G401.6 (cell line): Measurements from ENCODE around the gene HNRNPUL1.
"Not testable (repeated sequence)": the region's sequence is repeated elsewhere in the genome, so short reads cannot be mapped to it uniquely, and the experiment has no call there.

Experiments used
- FAIRE-seq: peaks from 2 replicates; lab custom pipeline; 2012; peaks lifted over from hg19 to GRCh38; lab: Jason Lieb, UNC

Gene HNRNPUL1

DNA sequence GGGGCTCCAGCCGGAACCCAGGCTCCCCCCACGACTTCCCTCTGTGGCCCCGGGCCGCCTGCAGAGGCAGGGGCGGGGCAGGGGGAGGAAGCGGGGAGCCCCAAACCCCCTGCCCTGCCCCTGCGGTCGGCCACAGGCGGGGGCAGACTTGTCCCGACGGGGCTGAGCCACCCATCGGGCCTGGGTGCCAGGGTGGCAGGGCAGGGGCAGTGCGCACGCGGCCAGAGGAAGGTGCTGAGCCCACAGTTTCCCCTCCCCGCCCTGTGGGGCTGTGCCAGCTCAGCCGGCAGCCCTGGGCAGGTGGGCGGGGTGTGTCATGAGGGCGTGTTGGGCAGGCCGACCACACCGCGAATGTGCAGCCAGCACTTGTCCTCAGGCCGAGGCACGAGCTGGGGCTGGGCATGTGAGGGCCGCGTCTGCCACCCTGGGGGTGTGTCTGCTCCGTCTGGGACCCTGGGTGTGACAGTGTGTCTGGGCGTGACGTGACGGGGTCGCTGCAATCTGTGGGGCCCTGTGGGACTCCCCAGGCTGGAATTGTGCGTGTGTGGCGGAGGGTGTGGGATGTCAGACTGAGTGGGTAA is 63.5 kb downstream of the HNRNPUL1 start:
- no peak for FAIRE-seq

DNA sequence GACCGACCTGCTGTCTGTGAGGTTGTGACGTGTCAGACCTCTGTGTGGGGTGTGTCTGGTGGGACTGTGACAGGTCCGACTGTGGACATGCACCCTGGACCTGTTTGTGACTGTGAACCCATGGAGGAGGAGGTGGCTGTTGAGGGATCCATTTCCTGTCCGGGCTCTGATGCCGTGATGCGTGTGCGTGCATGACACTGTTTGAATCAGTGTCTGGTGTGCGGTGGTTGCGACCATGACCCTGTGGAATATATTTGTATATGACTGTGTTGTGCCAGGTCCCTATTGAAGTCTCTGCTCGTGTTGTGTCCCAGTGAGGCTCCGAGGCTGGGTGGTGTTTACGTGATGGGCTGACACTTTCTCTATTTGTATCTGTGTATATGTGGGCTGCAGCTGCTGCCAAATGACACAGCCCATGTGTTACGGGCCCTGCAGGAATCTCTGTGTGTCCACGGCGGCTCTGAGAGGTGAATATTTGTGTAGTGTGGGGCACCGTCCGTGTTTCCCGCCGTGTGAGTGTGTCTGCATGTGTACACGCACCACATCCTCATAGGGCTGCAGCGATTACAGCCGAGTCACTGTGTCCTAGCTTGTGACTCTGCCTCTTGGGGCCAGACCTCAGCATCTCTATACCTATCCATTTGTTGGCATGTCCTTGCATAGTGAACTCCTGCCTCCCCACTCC is 64.1 kb downstream of the HNRNPUL1 start:
- no peak for FAIRE-seq

DNA sequence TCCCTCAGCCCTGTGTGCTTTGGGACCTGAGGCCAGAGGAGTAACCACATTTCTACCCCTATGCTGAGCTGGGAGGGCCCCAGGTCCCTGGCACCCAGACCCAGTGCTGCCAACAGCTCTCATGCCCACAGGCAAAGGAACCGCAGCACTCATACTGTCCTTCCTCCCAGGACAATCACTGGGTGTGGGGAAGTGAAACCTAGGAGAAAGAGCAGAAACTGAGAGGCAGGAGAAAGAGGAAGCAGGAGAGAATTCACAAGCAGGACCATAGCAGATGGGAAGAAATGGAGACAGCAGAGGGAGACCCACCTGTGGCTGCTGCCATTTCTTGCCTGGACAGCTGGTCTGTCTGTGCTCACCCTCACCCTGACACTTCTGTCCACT is 64.7 kb downstream of the HNRNPUL1 start:
- no peak for FAIRE-seq

DNA sequence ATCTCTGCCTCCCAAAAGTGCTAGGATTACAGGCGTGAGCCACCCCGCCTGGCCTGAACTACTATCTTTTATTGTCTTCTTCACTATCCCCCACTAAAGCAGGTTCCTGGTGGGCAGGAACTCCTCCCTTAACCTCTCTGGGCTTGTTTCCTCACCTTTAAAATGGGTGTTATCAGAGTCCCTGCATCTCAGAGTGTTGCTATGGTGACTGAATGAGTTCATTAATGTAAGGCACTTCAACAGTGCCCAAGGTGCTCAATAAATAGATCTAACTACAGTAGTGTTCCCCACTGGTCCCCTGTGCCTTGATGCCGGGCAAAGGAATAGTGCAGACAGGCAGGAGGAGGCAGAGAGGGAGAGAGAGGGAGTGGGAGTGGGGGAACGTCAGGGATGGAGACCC is 66.3 kb downstream of the HNRNPUL1 start:
- FAIRE-seq: no peak

DNA sequence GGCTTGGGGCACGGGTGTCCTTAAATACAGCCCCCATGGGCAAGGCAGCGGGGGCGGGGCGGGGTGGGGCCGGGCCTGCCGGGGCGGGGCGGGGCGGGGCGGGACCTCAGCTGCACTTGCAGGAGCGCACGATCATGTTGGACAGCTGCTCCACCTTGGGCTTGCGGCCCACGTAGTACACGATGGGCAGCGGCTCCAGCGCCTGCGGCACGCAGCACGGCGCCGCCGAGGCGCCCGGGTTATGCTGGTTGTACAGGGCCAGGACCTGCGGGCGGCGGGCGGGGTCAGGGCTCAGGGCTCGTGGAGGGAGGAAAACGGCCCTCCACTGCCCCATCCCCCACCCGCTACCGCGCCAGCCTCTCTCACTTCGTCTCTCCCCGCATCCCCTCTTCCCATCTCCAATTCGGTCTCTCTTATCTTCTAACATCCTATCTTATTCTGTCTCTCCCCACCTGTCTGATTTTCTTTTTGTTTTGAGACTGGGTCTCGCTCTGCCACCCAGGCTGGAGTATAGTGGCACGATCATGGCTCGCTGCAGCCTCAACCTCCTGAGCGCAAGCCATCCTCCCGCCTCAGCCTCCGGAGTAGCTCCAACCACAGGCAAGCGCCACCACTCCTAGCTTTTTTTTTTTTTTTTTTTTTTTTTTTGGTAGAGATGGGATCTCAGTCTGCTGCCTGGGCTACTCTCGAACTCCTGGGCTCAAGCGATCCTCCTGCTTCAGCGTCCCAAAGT is 66.9 kb downstream of the HNRNPUL1 start:
- no peak for FAIRE-seq

DNA sequence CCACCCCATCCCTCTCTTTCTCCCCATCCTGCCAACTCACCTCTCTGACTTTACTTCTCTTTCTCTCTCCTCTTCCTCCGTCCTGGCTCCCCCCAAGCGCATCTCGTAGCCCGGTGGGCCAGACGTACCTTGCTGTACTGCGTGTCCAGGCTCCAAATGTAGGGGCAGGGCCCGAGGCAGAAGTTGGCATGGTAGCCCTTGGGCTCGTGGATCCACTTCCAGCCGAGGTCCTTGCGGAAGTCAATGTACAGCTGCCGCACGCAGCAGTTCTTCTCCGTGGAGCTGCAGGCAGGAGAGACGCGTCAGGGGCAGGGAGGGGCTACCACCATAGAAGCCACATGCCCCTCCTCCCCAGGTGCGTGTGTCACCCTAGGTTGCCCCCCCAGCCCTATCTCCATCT is 67.8 kb downstream of the HNRNPUL1 start:
- FAIRE-seq: no peak

DNA sequence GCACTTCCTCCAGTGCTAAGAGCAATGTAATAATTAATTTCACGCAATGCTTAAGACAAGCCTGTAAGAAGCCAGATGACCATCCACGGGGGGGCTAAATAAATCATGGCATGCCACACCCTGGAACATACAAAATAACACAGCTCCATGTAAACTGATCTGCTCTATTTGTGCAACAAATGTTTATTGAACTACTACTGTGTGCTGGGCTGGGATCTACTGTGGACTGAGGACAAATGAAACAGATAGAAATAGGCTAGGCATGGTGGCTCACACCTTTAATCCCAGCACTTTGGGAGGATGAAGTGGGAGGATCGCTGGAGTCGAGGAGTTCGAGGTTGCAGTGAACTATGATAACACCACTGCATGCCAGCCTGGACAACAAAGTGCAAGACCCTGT is 68.3 kb downstream of the HNRNPUL1 start:
- no peak for FAIRE-seq

DNA sequence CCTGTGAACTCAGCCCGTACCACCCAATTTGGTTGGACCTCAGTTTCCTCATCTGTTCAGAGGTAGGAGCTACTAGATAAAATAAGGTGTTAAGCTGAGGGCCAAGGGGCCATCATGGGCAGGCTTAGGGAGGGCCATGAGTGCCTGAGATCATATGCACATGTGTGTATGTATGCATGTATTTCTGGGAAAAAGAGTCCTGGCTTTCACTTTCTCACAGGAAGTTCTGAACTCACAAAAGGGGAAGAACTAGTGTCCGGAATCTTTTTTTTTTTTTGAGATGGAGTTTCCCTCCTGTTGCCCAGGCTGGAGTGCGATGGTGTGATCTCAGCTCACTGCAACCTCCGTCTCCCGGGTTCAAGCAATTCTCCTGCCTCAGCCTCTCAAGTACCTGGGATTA is 70.6 kb downstream of the HNRNPUL1 start:
- FAIRE-seq: no peak

DNA sequence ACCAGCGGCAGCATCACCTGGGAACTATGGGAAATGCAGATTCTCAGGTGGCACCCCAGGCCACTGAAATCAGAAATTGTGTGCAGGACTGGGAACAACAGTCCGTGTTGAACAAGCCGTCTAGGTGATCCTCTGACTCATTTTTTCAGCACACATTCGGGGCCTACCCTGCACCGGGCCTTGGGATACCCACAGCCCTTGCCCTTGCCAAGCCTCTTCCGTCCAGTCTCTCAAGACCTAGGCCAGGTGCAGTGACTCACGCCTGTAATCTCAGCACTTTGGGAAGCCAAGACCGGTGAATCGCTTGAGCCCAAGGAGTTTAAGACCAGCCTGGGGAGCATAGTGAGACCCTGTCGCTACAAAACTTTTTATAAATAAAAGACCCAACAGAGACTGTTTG is 71.3 kb downstream of the HNRNPUL1 start:
- no peak for FAIRE-seq

DNA sequence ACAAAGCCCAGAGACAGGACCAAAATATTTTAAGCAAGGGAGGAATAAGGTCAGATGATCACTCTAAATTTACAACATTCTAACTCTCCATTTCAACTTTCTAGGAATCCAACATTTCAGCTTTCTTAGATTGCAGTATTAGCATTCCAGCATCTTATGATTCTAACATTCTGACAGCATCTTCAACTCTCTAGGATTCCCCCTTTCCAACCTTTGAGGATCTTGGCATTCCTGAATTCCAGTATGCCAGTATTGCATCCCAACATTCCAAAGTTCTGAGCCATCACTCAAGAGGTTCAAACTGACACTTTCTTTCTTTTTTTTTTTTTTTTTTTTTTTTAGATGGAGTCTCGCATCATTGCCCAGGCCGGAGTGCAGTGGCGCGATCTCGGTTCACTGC is 75.8 kb downstream of the HNRNPUL1 start:
- no peak for FAIRE-seq

DNA sequence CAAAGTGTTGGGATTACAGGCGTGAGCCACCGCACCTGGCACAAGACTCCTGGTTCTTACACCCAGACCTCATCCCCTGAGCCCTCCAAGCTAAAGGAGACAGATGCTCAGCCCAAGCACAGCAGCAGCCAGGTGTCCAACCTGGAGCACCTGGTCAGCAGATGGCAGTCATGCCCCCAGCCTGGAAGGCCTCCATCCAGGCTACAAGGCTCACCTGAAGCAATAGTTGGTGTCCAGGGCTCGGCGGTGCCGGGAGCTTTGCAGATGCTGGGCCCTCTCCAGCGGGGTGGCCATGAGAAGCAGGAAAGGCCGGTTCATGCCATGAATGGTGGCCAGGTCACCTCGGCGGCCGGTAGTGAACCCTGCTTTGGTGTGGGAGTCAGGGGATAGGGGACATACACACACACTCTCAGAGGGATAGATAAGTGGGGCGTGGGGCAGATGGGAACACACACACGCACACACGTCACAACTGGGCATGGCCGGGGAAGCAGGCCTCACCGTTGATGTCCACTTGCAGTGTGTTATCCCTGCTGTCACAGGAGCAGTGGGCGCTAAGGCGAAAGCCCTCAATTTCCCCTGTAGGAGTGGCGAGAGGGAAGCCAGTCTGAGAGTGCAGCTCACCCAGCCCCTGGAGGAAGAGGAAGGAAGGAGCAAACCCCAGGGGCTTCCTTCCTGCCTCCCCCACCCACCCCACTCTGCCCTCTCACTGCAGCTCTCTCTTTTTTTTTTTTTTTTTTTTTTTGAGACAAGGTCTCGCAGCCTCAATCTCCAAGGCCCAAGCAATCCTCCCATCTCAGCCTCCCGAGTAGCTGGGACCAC is 77.7 kb downstream of the HNRNPUL1 start:
- FAIRE-seq: no peak

DNA sequence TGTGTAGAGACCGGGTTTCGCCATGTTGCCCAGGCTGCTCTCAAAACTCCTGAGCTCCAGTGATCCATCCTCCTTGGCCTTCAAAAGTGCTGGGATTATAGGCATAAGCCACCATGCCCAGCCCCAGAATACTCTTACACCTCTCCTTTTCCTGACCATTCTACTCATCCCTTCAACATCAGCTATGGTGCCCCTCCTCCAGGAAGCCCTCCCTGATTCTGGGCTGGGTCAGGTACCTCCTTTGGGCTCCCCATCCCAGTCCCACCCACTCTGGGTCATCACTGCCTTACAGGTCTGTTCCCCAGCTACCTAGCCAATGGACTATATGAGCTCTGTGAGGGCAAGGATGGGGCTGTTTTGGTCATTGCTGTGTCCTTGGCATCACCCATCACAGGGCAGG is 80.0 kb downstream of the HNRNPUL1 start:
- FAIRE-seq: no peak

DNA sequence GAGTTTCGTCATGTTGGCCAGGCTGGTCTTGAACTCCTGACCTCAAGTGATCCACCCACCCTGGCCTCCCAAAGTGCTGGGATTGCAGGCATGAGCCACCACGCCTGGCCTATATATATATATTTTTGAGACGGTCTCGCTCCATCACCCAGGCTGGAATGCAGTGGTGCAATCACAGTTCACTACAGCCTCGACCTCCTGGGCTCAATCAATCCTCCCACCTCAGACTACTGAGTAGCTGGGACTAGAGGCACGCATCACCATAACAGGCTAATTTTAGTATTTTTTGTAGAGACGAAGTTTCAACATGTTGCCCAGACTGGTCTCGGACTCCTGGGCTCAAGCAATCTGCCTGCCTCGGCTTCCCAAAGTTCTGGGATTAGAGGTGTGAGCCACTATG is 82.7 kb downstream of the HNRNPUL1 start:
- FAIRE-seq: not testable (repeated sequence)

DNA sequence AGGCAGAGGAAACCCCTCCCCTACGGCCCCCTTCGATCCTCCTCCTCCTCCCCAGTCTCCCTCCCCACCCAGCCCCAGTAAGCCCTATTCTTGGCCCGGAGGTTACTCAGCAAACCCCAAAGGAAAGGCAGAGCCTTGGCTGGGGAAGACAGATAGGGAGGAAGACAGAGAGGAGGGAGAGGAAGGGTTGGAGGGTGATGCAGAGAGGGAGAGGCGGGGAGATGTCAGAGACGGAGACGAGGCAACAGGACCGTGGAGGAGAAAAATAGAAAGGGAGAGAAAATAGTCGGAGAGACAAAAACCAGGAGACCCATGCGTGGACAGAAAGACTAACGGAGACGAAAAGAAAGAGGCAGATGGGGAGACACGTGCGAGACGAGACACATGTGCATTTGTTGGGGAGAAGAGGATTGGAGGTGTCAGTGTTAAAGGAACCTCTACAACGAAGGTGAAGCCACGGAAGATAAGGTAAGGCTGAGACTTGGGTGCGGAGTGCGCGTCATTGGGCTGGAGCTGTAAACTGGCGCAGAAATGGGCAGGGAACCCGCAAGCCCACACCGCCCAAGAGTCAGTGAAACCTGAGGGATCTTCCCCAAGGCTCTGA is 86.7 kb downstream of the HNRNPUL1 start:
- no peak for FAIRE-seq

DNA sequence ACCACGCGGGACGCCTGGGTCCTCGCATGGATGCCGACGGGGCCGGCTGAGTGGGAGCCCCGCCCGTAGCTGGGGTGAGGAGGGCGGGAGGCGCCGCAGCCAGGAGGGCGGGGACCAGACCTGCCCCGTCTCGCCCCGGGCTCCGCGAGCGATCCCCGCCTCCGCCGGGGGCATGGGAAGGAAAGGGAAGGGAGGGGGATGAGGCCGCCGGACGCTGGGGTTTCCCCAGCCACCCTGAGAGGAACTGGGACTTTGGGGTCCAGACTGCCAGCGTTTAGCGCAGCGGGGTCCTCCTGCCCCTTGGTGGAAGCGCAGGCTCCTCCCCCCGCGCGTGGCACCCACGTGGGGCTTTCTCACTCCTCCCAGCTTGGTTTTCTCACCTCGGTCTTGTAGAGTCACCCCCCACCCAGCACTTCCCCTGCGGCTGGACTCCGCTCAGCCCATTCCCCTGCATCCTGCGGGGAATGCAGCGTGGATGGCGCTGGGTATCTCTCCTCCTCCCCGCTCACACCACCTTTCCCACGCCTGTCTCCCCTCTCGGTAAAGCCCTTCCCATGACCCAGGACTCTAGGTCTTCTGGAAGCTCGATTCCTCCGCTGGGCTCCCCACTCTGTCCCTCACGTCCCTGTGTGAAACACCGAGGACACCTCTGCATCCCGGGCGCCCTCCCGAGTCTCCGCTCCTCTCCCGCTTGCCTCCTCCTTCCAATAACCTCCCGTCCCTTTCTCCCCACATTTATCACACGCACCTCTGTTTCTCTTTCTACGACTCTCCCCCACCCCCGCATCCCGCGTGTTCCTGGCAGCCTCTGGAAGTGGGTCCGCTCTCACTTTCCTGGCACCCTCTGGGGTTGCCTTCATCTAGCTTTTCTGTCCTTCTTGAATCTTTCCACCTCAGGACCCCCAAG is 87.4 kb downstream of the HNRNPUL1 start:
- no peak for FAIRE-seq

DNA sequence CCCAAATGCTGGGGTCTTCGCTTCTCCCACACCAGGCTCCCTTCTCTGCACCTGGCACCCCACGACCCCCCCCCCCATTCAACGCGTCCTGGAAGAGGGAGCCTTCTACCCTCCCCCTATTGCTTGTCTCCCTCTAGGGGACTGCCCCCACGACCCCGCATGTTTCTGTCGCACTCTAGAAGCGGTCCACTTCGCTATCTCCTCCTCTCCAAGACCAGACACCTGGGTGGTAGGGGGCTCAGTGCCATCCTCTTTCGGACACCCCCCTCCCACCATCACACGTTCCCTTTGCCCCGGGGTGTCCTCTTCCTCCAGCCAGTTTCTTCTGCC is 88.1 kb downstream of the HNRNPUL1 start:
- no peak for FAIRE-seq

DNA sequence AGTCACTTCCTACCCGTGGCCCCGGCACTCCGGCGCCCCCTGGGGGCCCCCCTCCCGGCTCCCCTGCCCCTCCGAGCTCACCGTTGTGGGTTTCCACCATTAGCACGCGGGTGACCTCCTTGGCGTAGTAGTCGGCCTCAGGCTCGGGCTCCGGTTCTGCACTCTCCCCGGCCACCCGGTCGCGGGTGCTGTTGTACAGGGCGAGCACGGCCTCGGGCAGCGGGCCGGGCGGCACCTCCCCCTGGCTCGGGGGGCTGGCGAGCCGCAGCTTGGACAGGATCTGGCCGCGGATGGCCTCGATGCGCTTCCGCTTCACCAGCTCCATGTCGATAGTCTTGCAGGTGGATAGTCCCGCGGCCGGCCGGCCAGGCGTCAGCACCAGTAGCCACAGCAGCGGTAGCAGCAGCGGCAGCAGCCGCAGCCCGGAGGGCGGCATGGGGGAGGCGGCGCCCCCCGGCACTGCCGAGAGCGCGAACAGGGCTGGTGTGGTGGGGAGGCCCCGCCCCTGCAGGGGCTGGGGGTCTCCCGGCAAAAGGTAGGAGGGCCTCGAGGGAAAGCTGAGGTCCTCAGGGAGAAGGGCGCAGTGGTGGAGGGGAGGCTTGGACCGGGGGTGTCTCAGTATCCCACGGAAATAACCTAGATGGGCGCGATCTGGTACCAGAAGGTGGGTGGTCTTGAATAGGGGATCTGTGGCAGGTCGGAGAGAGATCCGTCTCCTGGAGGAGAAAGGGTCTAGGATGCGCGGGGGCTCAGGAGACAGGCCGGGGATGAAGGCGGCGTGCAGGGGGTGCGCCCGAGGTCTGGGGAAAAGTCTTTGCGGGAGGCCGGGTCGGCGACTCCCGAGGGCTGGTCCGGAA is 88.7 kb downstream of the HNRNPUL1 start:
- FAIRE-seq: no peak

DNA sequence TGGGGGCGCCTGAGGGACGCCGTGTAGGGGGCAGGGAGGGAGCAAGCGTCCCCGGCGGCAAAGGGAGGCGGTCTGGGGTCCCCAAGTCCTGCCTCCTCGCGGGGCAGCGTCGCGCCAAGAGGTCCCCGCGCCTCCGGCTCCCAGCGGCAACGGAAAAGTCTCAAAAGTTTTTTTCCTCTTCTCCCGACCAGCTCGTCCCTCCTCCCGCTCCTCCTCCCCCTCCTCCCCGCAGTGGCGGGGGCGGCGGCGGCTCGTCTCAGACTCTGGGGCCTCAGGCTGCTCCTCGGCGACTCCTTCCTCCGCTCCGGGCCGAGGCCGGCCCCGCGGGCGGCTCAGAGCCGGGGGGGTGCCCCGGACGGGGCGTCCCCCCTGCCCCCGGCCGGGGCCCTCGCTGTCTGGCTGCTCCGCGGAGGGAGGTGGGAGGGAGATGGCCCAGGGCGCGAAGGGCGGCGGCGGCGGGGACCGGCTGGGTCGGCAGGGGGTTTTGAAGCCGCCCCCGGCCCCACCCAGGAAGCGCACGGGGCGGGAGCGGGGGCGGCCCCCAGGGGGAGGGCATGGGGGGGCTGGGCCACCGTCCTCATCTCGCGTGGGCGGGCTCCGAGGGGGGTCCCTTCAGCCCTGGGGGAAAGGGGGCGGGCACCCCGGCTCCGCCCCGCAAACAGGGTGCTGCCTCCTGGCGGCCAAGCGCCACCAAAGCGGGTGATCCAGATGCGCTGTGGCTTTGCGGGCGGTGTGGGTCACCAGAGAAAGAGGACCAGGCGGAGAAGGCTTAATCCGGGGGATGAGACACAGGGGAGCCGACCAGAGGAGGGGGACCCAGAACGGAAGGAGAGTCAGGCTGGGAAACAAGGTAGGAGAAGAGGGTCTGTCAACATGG is 89.5 kb downstream of the HNRNPUL1 start, which contains the start of gene TGFB1:
Gene TGFB1 (minus strand): TSS at position 457 of the 877 bp plus-strand sequence. CDS start 878 bp downstream, outside the sequence.
- no peak for FAIRE-seq

DNA sequence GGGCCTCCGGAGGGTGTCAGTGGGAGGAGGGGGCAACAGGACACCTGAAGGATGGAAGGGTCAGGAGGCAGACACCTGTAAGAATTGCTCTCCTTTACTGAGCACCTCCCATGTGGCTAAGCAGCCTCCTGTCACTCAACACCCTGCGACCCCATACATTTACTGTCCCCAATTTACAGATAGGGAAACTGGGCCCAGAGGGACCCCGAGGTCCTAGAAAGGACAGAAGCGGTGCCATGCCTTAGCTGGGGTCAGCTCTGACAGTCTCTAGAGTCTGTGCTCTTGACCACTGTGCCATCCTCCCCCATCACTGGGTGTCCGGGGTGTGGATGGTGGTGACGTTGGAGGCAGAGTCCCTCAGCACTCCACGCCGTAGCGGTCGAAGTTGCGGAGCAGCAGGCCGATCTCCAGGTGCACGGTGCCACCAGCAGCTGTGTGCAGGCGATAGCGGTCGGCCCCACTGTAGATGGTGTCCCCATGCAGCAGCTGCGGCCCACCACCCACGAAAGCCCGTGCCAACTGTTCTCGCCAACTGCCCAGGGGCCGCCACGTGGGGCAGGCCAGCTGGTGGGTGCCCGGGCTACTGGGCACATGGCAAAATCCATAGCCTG is 90.3 kb downstream of the HNRNPUL1 start:
- no peak for FAIRE-seq
